Activated CD8-positive, alpha-beta T cell treated with anti-CD3 and anti-CD28 coated beads for 36 hours (primary cell): ENCODE measurements around the gene TTC39A. TPM values are rescaled to one million over a fixed set of nuclear protein-coding genes. Genes with fewer than 3 reads are reported as not detected.
"Not testable (repeated sequence)": the region's sequence is repeated elsewhere in the genome, so short reads cannot be mapped to it uniquely, and the experiment has no call there.

Source experiments
- ATAC-seq: fragments of 200-7000 bp; cut with Tn5 transposase; one replicate; pipeline ENCODE4 v1.10.0; 2021; ENCODE audit warnings: mild to moderate bottlenecking, moderate library complexity
- CTCF ChIA-PET: fragments of 350-600 bp; sonication (Branson Sonifier 250); formaldehyde crosslinking; loops from one replicate; lab custom pipeline; 2021; ENCODE audit warnings: antibody characterized with exemption; lab: Charles Lee
- POLR2A ChIA-PET: fragments of 350-600 bp; sonication (Branson Sonifier 250); formaldehyde crosslinking; loops from one replicate; lab custom pipeline; 2021; ENCODE audit warnings: antibody characterized with exemption; lab: Charles Lee
- DNase-seq: peaks from one replicate; pipeline ENCODE4 v3.0.0-alpha.2; 2020
- H3K27ac Mint-ChIP-seq: one replicate; pipeline ENCODE4 v1.8.0; 2021; ENCODE audit warnings: mild to moderate bottlenecking, mixed read lengths
- H3K27me3 Mint-ChIP-seq: one replicate; pipeline ENCODE4 v1.8.0; 2021; ENCODE audit warnings: mixed read lengths
- H3K36me3 Mint-ChIP-seq: one replicate; pipeline ENCODE4 v1.8.0; 2021; ENCODE audit warnings: low read depth, mixed read lengths
- H3K4me1 Mint-ChIP-seq: one replicate; pipeline ENCODE4 v1.8.0; 2021; ENCODE audit warnings: low read depth, mixed read lengths
- H3K4me3 Mint-ChIP-seq: one replicate; pipeline ENCODE4 v1.8.0; 2021; ENCODE audit warnings: mild to moderate bottlenecking, moderate library complexity, mixed read lengths
- H3K9me3 Mint-ChIP-seq: one replicate; pipeline ENCODE4 v1.8.0; 2021; ENCODE audit warnings: mixed read lengths
- intact Hi-C: fragments of 100-400 bp; cut with micrococcal nuclease; formaldehyde crosslinking; loops from one replicate; pipeline ENCODE4 v1.10.0; 2022
- total RNA-seq, 2 experiments: library from RNA; stranded (reverse); gene quantifications; one replicate each; pipeline ENCODE4 v1.2.3, GENCODE V29; 2021
- TF ChIP-seq, protein P1 (sequence below): fragments of 200-600 bp; IDR thresholded peaks from one replicate; pipeline ENCODE4 v1.8.0; 2022; ENCODE audit warnings: antibody characterized with exemption, mild to moderate bottlenecking

Gene TTC39A
- total RNA-seq, 2 experiments from 2014 or later: 0.50 TPM; not detected in 1

DNA sequence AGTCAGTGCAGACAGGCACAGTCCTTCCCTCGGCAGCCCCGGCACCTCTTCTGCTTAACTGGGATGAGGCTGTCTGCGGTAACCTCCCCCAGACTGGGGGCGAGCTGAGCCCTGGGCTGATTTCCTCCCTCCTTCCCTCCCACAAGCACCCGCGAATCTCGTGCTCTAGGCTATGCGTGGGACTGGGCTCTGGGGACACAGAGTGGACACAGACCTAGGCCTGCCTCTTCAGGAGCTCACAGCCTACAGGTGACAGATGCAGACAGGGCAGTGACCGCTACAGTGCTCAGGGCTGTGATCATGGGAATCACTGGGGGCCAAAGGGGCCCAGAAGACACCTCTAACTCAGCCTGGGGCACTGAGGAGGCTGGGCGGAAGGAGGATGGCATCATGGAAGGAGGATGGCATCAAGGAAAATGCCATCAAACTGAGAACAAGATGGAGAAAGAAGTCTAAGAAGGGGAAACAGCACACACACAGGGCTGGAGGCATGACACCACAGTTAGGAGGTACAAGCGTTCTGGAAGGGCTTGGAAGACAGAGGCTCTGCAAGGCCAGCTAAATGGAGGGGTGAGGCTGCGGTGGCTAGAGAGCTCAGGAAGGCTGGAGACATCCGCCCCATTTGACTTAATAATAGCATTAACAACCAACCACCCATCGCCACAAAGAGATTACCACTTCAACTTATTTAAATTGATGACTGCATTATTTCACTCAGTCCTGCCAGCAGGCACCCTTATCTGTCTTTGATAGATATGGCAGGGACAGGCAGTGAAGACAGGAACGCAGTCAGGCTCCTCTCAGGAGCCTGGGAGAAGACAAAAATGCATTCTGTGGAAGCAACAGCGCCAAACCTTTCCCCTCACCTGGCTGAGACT is 4.2 kb downstream of the TTC39A start:
- ChIA-PET CTCF (no interaction called here), POLR2A (interaction anchor here (0.6 kb wide), 1 partner anchor 12 kb away, joined by 3 read pairs; no protein-coding TSS in a partner anchor)
- DNase-seq (no peak), ATAC-seq (no peak)
- H3K9me3 Mint-ChIP-seq: no peaks in the 10 kb centered on the region
- intact Hi-C loops: no loop called here
- H3K4me3 Mint-ChIP-seq: no peak overlapping the region
- peaks cover 25% of the 10 kb centered on the region for H3K27me3 Mint-ChIP-seq
- H3K36me3 Mint-ChIP-seq: no peaks in the 10 kb centered on the region
- H3K4me1 Mint-ChIP-seq: peaks cover 5% of the 10 kb centered on the region
- TF ChIP-seq, protein P1, sequence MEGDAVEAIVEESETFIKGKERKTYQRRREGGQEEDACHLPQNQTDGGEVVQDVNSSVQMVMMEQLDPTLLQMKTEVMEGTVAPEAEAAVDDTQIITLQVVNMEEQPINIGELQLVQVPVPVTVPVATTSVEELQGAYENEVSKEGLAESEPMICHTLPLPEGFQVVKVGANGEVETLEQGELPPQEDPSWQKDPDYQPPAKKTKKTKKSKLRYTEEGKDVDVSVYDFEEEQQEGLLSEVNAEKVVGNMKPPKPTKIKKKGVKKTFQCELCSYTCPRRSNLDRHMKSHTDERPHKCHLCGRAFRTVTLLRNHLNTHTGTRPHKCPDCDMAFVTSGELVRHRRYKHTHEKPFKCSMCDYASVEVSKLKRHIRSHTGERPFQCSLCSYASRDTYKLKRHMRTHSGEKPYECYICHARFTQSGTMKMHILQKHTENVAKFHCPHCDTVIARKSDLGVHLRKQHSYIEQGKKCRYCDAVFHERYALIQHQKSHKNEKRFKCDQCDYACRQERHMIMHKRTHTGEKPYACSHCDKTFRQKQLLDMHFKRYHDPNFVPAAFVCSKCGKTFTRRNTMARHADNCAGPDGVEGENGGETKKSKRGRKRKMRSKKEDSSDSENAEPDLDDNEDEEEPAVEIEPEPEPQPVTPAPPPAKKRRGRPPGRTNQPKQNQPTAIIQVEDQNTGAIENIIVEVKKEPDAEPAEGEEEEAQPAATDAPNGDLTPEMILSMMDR: no peak
- H3K27ac Mint-ChIP-seq: no peak overlapping the region

DNA sequence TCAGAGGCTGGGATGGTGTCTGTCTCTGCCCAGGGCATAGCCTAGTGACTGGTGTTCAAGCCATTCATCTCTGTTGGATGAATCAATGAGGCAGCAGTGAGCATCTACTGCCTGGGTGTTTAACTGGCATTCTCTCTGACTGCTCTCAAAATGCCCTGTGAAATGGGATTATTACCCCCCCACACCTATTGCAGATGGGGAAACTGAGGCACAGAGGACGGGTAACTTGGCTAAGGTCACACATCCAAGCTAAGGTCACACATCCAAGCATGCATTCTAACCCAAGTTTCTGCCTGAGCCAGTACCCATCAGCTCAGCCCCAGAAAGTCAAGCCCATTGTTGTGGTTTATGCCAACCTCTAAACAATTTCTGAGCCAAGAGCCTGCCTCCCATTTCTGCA is 5.0 kb downstream of the TTC39A start:
- no peak for ATAC-seq
- no peaks in the 10 kb centered on the region for H3K4me1 Mint-ChIP-seq
- no peak overlapping the region for H3K27ac Mint-ChIP-seq
- TF ChIP-seq, protein P1: no peak
- H3K36me3 Mint-ChIP-seq: no peaks in the 10 kb centered on the region
- DNase-seq: no peak
- intact Hi-C loops: no loop called here
- H3K9me3 Mint-ChIP-seq: no peaks in the 10 kb centered on the region
- H3K27me3 Mint-ChIP-seq: peaks cover 19% of the 10 kb centered on the region
- ChIA-PET POLR2A (no interaction called here), CTCF (no interaction called here)
- H3K4me3 Mint-ChIP-seq: no peak overlapping the region

DNA sequence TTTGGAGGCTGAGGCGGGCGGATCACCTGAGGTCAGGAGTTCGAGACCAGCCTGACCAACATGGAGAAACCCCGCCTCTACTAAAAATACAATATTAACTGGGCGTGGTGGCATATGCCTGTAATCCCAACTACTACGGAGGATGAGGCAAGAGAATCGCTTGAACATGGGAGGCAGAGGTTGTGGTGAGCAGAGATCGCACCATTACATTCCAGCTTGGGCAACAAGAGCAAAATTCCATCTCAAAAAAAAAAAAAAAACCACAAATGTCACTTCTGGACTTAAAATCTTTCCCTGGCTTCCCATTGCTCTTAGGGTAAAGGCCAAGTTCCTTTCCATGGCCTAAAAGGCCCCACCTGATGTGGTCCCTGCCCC is 5.4 kb downstream of the TTC39A start:
- DNase-seq, POLR2A ChIA-PET, CTCF ChIA-PET, H3K27ac Mint-ChIP-seq, H3K4me3 Mint-ChIP-seq, intact Hi-C loops, ATAC-seq, H3K4me1 Mint-ChIP-seq, H3K36me3 Mint-ChIP-seq, H3K9me3 Mint-ChIP-seq: not testable (repeated sequence)
- peaks cover 19% of the 10 kb centered on the region for H3K27me3 Mint-ChIP-seq

DNA sequence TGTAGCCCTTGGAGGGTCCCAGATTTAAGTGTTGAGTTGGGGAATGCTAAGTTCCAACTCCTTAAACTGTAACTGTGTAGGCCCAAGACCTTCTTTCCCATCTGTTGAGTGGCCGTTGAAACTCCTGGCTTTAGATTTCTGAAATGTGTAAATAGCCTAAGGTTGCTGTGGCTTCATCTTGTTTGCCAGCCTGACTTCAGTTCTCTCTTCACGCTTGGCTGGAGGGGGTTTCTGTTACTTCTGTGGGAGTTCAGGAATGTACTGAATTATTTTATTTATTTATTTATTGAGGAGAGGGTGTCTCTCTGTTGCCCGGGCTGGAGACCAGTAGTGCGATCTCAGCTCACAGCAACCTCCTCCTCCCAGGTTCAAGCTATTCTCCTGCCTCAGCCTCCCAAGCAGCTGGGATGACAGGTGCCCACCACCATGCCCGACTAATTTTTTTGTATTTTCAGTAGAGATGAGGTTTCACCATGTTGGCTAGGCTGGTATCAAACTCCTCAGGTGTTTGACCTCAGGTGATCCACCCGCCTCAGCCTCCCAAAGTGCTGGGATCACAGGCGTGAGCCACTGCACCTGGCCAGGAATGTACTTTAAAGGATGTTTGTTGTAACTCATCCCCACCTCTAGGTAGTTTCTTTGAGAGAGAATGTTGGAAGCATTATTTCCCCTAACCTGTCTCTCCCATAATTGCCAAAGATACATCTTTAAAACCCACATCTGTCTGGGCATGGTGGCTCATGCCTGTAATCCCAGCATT is 5.9 kb downstream of the TTC39A start:
- Mint-ChIP-seq H3K4me3 (no peak overlapping the region), H3K4me1 (no peaks in the 10 kb centered on the region), H3K9me3 (no peaks in the 10 kb centered on the region), H3K27ac (no peak overlapping the region), H3K36me3 (no peaks in the 10 kb centered on the region), H3K27me3 (peaks cover 13% of the 10 kb centered on the region)
- no peak for DNase-seq
- ChIA-PET CTCF (no interaction called here), POLR2A (no interaction called here)
- intact Hi-C loops: no loop called here
- ATAC-seq: no peak
- TF ChIP-seq, protein P1: no peak

DNA sequence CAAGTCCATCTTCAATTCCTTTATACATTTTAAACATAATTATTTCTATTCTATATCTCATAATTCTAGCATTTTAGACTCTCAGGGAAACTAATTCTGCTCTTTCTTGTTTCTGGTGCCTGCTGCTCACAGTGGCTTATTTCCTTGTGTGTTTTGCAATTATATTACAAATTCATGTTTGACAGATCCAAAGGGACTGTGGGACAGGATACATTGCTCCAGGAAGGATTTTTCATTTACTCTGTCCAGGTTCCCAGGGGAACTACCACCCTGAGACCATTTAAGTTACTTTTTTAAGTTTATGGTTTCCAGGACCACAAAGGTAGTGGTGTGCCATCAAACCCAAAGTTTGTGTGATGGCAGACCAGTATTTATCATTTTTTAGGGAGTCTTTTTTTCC is 6.6 kb downstream of the TTC39A start:
- H3K27me3 Mint-ChIP-seq: peaks cover 7% of the 10 kb centered on the region
- TF ChIP-seq, protein P1: no peak
- no peak overlapping the region for H3K27ac Mint-ChIP-seq
- H3K9me3 Mint-ChIP-seq: no peaks in the 10 kb centered on the region
- POLR2A ChIA-PET: no interaction called here
- no peaks in the 10 kb centered on the region for H3K4me1 Mint-ChIP-seq
- intact Hi-C loops: no loop called here
- DNase-seq: no peak
- no peak for ATAC-seq
- H3K4me3 Mint-ChIP-seq: no peak overlapping the region
- H3K36me3 Mint-ChIP-seq: no peaks in the 10 kb centered on the region
- CTCF ChIA-PET: no interaction called here
